Kidney epithelial cell (primary cell): ENCODE measurements around the gene ZBTB38. TPM values are rescaled to one million over a fixed set of nuclear protein-coding genes. Genes with fewer than 3 reads are reported as not detected.

Experiments used
- DNase-seq: peaks from one replicate; pipeline ENCODE4 v3.0.0-alpha.2; 2010; ENCODE audit warnings: low read depth
- H3K27me3 ChIP-seq: 2 replicates; pipeline ENCODE4 v1.6.0; 2011; ENCODE audit warnings: low read length; ENCODE audit not compliant: control insufficient read depth, insufficient read depth
- H3K36me3 ChIP-seq: 2 replicates; pipeline ENCODE4 v1.5.1; 2011; ENCODE audit warnings: low read length; ENCODE audit not compliant: control insufficient read depth, insufficient read depth
- H3K4me3 ChIP-seq: 2 replicates; pipeline ENCODE4 v1.5.1; 2011; ENCODE audit warnings: low read depth, mild to moderate bottlenecking, control low read depth, low read length
- CTCF ChIP-seq: IDR thresholded peaks from 2 replicates; pipeline ENCODE4 v1.5.1; 2011; ENCODE audit warnings: mild to moderate bottlenecking, moderate library complexity, low read length, control low read depth, inconsistent platforms; ENCODE audit not compliant: insufficient read depth, poor library complexity, severe bottlenecking
- total RNA-seq: library from RNA; depleted of rRNA; stranded (reverse); fragments of >200 nt; gene quantifications from 2 replicates; pipeline ENCODE4 v1.2.3, GENCODE V29; 2015

ZBTB38 gene
- total RNA-seq, 1 donor from 2014 or later = 87.0 TPM

GRCh38 chr3:141402476-141403171 is 34.3 kb downstream of the ZBTB38 start:
- H3K27me3 ChIP-seq = no peaks in the 10 kb centered on the region
- H3K4me3 ChIP-seq = peak overlapping the region; percentile 56
- peaks cover 1% of the 10 kb centered on the region for H3K36me3 ChIP-seq
- TF ChIP-seq CTCF = no peak
- DNase-seq = no peak

GRCh38 chr3:141403576-141403975 is 35.3 kb downstream of the ZBTB38 start:
- DNase-seq = no peak
- no peak for TF ChIP-seq CTCF
- peaks cover 1% of the 10 kb centered on the region for H3K36me3 ChIP-seq
- no peaks in the 10 kb centered on the region for H3K27me3 ChIP-seq
- no peak overlapping the region for H3K4me3 ChIP-seq

- no peak for DNase-seq
- no peak overlapping the region for H3K4me3 ChIP-seq
- H3K36me3 ChIP-seq = peaks cover 1% of the 10 kb centered on the region
- TF ChIP-seq CTCF = no peak
- H3K27me3 ChIP-seq = no peaks in the 10 kb centered on the region
Measured at GRCh38 chr3:141405025-141405424, 36.7 kb downstream of the ZBTB38 start.

- Histone ChIP-seq H3K27me3 (no peaks in the 10 kb centered on the region), H3K36me3 (peaks cover 1% of the 10 kb centered on the region), H3K4me3 (no peak overlapping the region)
- no peak for DNase-seq
- no peak for TF ChIP-seq CTCF
Measured at GRCh38 chr3:141405591-141405990, 37.3 kb downstream of the ZBTB38 start.

GRCh38 chr3:141406265-141406664 is 38.0 kb downstream of the ZBTB38 start:
- no peak for DNase-seq
- Histone ChIP-seq H3K36me3 (peaks cover 1% of the 10 kb centered on the region), H3K27me3 (no peaks in the 10 kb centered on the region), H3K4me3 (no peak overlapping the region)
- no peak for TF ChIP-seq CTCF

- Histone ChIP-seq H3K36me3 (peaks cover 1% of the 10 kb centered on the region), H3K4me3 (no peak overlapping the region), H3K27me3 (no peaks in the 10 kb centered on the region)
- DNase-seq = no peak
- no peak for TF ChIP-seq CTCF
Measured at GRCh38 chr3:141407047-141407446, 38.7 kb downstream of the ZBTB38 start.
